ENCODE data around the gene ZNF254. TPM values are rescaled to one million over a fixed set of nuclear protein-coding genes. Genes with fewer than 3 reads are reported as not detected.

Gene ZNF254
- total RNA-seq, 4 donors from 2014 or later = 7.8 to 37.1 (median 14.8) TPM

GRCh38 chr19:24051516-24051915, 35.5 kb upstream of the ZNF254 start:
- no peaks in the 10 kb centered on the region for H3K9me3 ChIP-seq
- no peaks in the 10 kb centered on the region for H3K27me3 ChIP-seq
- DNase-seq = no peak
- H3K4me1 ChIP-seq = no peaks in the 10 kb centered on the region
- no peak overlapping the region for H3K27ac ChIP-seq
- no peak overlapping the region for H3K4me3 ChIP-seq
- H3K36me3 ChIP-seq = peaks cover 0 to 71% (median 3%) of the 10 kb centered on the region in 3 donors
- TF ChIP-seq CTCF (IDR thresholded peaks at IDR 0.05) (no peak), POLR2A (IDR thresholded peaks at IDR 0.05) (no peak)

- DNase-seq = no peak
- Histone ChIP-seq H3K36me3 (peaks cover 0 to 65% (median 3%) of the 10 kb centered on the region in 3 donors), H3K27ac (no peak overlapping the region), H3K4me3 (no peak overlapping the region), H3K4me1 (no peaks in the 10 kb centered on the region), H3K27me3 (no peaks in the 10 kb centered on the region), H3K9me3 (no peaks in the 10 kb centered on the region)
- TF ChIP-seq CTCF (IDR thresholded peaks at IDR 0.05) = no peak
- TF ChIP-seq POLR2A (IDR thresholded peaks at IDR 0.05) = no peak
Measured at GRCh38 chr19:24052811-24053210, 34.2 kb upstream of the ZNF254 start.

GRCh38 chr19:24053601-24054000, 33.4 kb upstream of the ZNF254 start:
- no peak for DNase-seq
- H3K27ac ChIP-seq = peak overlapping the region in 2 of 4 donors; percentile 37 to 78
- no peaks in the 10 kb centered on the region for H3K27me3 ChIP-seq
- no peaks in the 10 kb centered on the region for H3K9me3 ChIP-seq
- H3K36me3 ChIP-seq = peaks cover 0 to 63% (median 3%) of the 10 kb centered on the region in 3 donors
- TF ChIP-seq CTCF (IDR thresholded peaks at IDR 0.05) = no peak
- TF ChIP-seq POLR2A (IDR thresholded peaks at IDR 0.05) = no peak
- no peaks in the 10 kb centered on the region for H3K4me1 ChIP-seq
- no peak overlapping the region for H3K4me3 ChIP-seq

- H3K27ac ChIP-seq = peak overlapping the region in 2 of 4 donors; percentile 37 to 78
- DNase-seq = peak in 1 of 3 donors; percentile 51
Measured at GRCh38 chr19:24054044-24054935, 32.7 kb upstream of the ZNF254 start.

GRCh38 chr19:24055548-24055947, 31.4 kb upstream of the ZNF254 start:
- Histone ChIP-seq H3K9me3 (no peaks in the 10 kb centered on the region), H3K4me1 (no peaks in the 10 kb centered on the region), H3K27ac (no peak overlapping the region), H3K27me3 (no peaks in the 10 kb centered on the region), H3K36me3 (peaks cover 0 to 49% (median 0%) of the 10 kb centered on the region in 3 donors), H3K4me3 (no peak overlapping the region)
- DNase-seq = no peak
- TF ChIP-seq CTCF (IDR thresholded peaks at IDR 0.05) (no peak), POLR2A (IDR thresholded peaks at IDR 0.05) (no peak)

More at GRCh38 chr19:24054044-24054935, 32.7 kb upstream of the ZNF254 start:
- no peak overlapping the region for H3K4me3 ChIP-seq
- no peaks in the 10 kb centered on the region for H3K27me3 ChIP-seq
- no peaks in the 10 kb centered on the region for H3K9me3 ChIP-seq
- peaks cover 0 to 56% (median 3%) of the 10 kb centered on the region in 3 donors for H3K36me3 ChIP-seq
- TF ChIP-seq CTCF (IDR thresholded peaks at IDR 0.05) (no peak), POLR2A (IDR thresholded peaks at IDR 0.05) (peak in 1 of 2 donors; percentile 13)
- H3K4me1 ChIP-seq = no peaks in the 10 kb centered on the region
